Measurements from ENCODE around the gene TMEM94.

Gene TMEM94

GRCh38 chr17:75496005-75496404 lies 39.6 kb downstream of the TMEM94 start:
- Histone ChIP-seq H3K4me1 (ENCODE audit: low read length) (no peaks in the 10 kb centered on the region), H3K36me3 (replicated peaks; ENCODE audit: insufficient read depth, low read length) (no peaks in the 10 kb centered on the region), H3K4me2 (ENCODE audit: low read depth, low read length) (no peak overlapping the region), H3K9ac (ENCODE audit: low read length) (no peak overlapping the region), H3K27ac (ENCODE audit: low read length) (no peak overlapping the region), H3K4me3 (ENCODE audit: low read length) (no peak overlapping the region), H2AFZ (ENCODE audit: low read length) (no peak overlapping the region), H4K20me1 (ENCODE audit: insufficient read depth, low read length) (no peaks in the 10 kb centered on the region), H3K27me3 (replicated peaks; ENCODE audit: insufficient read depth, low read length) (no peaks in the 10 kb centered on the region), H3K79me2 (ENCODE audit: low read length) (no peaks in the 10 kb centered on the region), H3F3A (ENCODE audit: insufficient read depth, low read length) (no peaks in the 10 kb centered on the region), H3K9me2 (replicated peaks; ENCODE audit: insufficient read depth, low read length) (no peaks in the 10 kb centered on the region), H3K9me3 (replicated peaks; ENCODE audit: insufficient read depth, low read length) (no peaks in the 10 kb centered on the region)
- no peak for DNase-seq
- TF ChIP-seq CTCF (IDR thresholded peaks at IDR 0.05; ENCODE audit: low read length) (no peak), EZH2phosphoT487 (IDR thresholded peaks at IDR 0.05; ENCODE audit: low read length) (no peak)

GRCh38 chr17:75498039-75498725 lies 41.7 kb downstream of the TMEM94 start:
- Histone ChIP-seq H3K4me1 (ENCODE audit: low read length) (no peaks in the 10 kb centered on the region), H3K9me3 (replicated peaks; ENCODE audit: insufficient read depth, low read length) (no peaks in the 10 kb centered on the region), H3F3A (ENCODE audit: insufficient read depth, low read length) (no peaks in the 10 kb centered on the region), H3K9me2 (replicated peaks; ENCODE audit: insufficient read depth, low read length) (no peaks in the 10 kb centered on the region), H3K9ac (ENCODE audit: low read length) (no peak overlapping the region), H3K79me2 (ENCODE audit: low read length) (no peaks in the 10 kb centered on the region), H3K4me3 (ENCODE audit: low read length) (no peak overlapping the region), H3K36me3 (replicated peaks; ENCODE audit: insufficient read depth, low read length) (no peaks in the 10 kb centered on the region), H4K20me1 (ENCODE audit: insufficient read depth, low read length) (no peaks in the 10 kb centered on the region), H3K27ac (ENCODE audit: low read length) (no peak overlapping the region), H3K4me2 (ENCODE audit: low read depth, low read length) (no peak overlapping the region), H2AFZ (ENCODE audit: low read length) (no peak overlapping the region), H3K27me3 (replicated peaks; ENCODE audit: insufficient read depth, low read length) (no peaks in the 10 kb centered on the region)
- TF ChIP-seq CTCF (IDR thresholded peaks at IDR 0.05; ENCODE audit: low read length) (no peak), EZH2phosphoT487 (IDR thresholded peaks at IDR 0.05; ENCODE audit: low read length) (no peak), EZH2 (optimal IDR thresholded peaks at IDR 0.05; ENCODE audit: low read depth, low read length) (no peak)
- DNase-seq = no peak

- no peaks in the 10 kb centered on the region for H3K27me3 ChIP-seq (replicated peaks; ENCODE audit: insufficient read depth, low read length)
- no peak overlapping the region for H2AFZ ChIP-seq (ENCODE audit: low read length)
- H3K79me2 ChIP-seq (ENCODE audit: low read length) = no peaks in the 10 kb centered on the region
- no peaks in the 10 kb centered on the region for H3F3A ChIP-seq (ENCODE audit: insufficient read depth, low read length)
- no peak overlapping the region for H3K4me2 ChIP-seq (ENCODE audit: low read depth, low read length)
- H3K4me3 ChIP-seq (ENCODE audit: low read length) = no peak overlapping the region
- H3K36me3 ChIP-seq (replicated peaks; ENCODE audit: insufficient read depth, low read length) = no peaks in the 10 kb centered on the region
- no peaks in the 10 kb centered on the region for H3K4me1 ChIP-seq (ENCODE audit: low read length)
- no peak overlapping the region for H3K9ac ChIP-seq (ENCODE audit: low read length)
- DNase-seq = no peak
- H3K27ac ChIP-seq (ENCODE audit: low read length) = no peak overlapping the region
- H4K20me1 ChIP-seq (ENCODE audit: insufficient read depth, low read length) = no peaks in the 10 kb centered on the region
- no peaks in the 10 kb centered on the region for H3K9me3 ChIP-seq (replicated peaks; ENCODE audit: insufficient read depth, low read length)
- no peak for TF ChIP-seq CTCF (IDR thresholded peaks at IDR 0.05; ENCODE audit: low read length)
- TF ChIP-seq EZH2phosphoT487 (IDR thresholded peaks at IDR 0.05; ENCODE audit: low read length) = no peak
- TF ChIP-seq EZH2 (optimal IDR thresholded peaks at IDR 0.05; ENCODE audit: low read depth, low read length) = no peak
- H3K9me2 ChIP-seq (replicated peaks; ENCODE audit: insufficient read depth, low read length) = no peaks in the 10 kb centered on the region
Measured at GRCh38 chr17:75498726-75499213, 42.3 kb downstream of the TMEM94 start.

Data from MM.1S (cell line).